KBM-7 (cell line): ENCODE results near the gene TF.

ENCODE experiments used
- DNase-seq: peaks from one replicate; pipeline ENCODE4 v3.0.0-alpha.2; 2015
- in situ Hi-C: fragments of 300-500 bp; cut with MboI; formaldehyde crosslinking; loops from 2 replicates; pipeline ENCODE4 v1.14.3; 2020; ENCODE audit warnings: low sequenced_read_pairs, low pct_unique_long_range_greater_than_20kb, mixed read lengths

TF gene

GRCh38 chr3:133744241-133744640 lies 2.0 kb upstream of the TF start:
- in situ Hi-C loops = no loop called here
- no peak for DNase-seq

- in situ Hi-C loops = no loop called here
- no peak for DNase-seq
Observed at GRCh38 chr3:133745108-133745507, 1.1 kb upstream of the TF start.

- no peak for DNase-seq
- in situ Hi-C loops = no loop called here
Observed at GRCh38 chr3:133746712-133747066, 496 bp downstream of the TF start.

- no peak for DNase-seq
- in situ Hi-C loops = no loop called here
Observed at GRCh38 chr3:133747373-133747772, 1.2 kb downstream of the TF start.

- no peak for DNase-seq
- in situ Hi-C loops = no loop called here
Observed at GRCh38 chr3:133747907-133748639, 1.9 kb downstream of the TF start.

- DNase-seq = no peak
- in situ Hi-C loops = no loop called here
Observed at GRCh38 chr3:133749427-133750258, 3.5 kb downstream of the TF start.

GRCh38 chr3:133750259-133750656 lies 4.1 kb downstream of the TF start:
- no peak for DNase-seq
- in situ Hi-C loops = no loop called here

DNA sequence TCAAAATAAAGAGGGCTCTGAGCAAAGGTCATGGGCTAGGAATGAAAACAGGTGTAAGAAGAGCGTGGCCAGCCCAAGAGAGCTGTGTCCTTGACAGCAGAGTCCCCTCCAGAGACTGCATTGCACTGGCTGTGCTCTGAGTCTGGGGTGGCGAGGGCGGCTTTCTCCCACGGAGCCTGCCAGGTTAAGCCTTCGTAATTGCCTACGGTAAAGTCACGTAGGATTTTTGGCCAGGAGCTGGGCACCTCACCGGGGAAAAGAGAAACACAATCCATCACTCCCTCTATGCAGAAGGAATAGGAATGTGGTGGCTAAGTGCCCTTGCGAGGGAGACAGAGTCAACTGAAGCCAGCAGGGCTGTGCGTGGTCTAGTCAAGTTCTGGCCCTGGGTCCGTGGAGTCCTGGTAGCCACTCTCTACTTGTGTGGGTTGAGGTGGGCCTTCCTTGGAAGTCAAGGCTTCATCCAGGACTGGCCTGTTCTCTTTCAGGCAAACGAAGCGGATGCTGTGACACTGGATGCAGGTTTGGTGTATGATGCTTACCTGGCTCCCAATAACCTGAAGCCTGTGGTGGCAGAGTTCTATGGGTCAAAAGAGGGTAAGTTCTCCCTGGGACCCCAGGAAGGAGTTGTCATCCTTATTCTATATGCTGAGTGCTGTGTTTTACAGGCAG lies 7.0 kb downstream of the TF start:
- in situ Hi-C loops = no loop called here

GRCh38 chr3:133753779-133754164 lies 7.6 kb downstream of the TF start:
- no peak for DNase-seq
- in situ Hi-C loops = no loop called here

More for the DNA sequence above, 7.0 kb downstream of the TF start:
- no peak for DNase-seq

- in situ Hi-C loops = no loop called here
- DNase-seq = no peak
Observed at GRCh38 chr3:133754455-133754854, 8.3 kb downstream of the TF start.

- no peak for DNase-seq
- in situ Hi-C loops = no loop called here
Observed at GRCh38 chr3:133754973-133755828, 9.0 kb downstream of the TF start.

DNA sequence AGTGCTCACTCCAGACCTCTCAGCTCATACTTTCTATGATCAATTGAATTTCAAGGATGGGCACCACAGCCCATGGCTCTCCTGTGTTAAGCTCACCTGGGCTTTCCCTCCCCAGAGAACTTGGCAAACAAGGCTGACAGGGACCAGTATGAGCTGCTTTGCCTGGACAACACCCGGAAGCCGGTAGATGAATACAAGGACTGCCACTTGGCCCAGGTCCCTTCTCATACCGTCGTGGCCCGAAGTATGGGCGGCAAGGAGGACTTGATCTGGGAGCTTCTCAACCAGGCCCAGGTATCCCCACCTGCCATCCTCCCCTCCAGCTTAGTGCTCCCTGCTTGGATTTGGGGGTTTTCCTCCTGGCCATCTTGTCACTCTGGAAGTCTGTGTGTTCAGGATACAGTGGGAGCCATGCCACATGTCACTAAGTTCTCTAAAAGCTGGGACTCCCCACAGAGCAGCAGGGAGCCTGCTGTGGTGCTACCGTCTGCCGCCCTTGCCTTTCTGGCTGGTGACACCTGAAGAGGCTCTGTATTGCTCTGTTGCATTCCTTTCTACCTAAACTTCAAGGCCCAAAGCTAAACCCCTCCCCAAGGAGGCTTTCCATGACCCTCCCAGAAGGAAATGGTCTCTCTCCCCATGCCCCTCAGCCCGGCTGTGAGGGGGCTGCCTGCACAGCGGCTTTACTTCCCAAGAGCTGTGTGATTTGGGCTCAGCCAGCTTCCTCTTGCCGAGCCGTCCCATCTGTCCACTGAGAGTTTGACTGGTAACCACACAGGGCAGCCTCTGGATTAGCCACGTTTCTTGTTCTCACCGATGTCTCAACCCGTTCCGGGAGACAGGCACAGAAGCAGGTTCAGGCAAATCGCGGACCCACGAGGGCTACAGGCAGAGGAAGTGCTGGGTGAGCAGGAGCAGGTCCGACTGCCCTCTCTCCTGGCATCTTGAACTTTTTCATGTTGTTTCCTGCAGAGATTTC lies 10.8 kb downstream of the TF start:
- in situ Hi-C loops = no loop called here
- no peak for DNase-seq

DNA sequence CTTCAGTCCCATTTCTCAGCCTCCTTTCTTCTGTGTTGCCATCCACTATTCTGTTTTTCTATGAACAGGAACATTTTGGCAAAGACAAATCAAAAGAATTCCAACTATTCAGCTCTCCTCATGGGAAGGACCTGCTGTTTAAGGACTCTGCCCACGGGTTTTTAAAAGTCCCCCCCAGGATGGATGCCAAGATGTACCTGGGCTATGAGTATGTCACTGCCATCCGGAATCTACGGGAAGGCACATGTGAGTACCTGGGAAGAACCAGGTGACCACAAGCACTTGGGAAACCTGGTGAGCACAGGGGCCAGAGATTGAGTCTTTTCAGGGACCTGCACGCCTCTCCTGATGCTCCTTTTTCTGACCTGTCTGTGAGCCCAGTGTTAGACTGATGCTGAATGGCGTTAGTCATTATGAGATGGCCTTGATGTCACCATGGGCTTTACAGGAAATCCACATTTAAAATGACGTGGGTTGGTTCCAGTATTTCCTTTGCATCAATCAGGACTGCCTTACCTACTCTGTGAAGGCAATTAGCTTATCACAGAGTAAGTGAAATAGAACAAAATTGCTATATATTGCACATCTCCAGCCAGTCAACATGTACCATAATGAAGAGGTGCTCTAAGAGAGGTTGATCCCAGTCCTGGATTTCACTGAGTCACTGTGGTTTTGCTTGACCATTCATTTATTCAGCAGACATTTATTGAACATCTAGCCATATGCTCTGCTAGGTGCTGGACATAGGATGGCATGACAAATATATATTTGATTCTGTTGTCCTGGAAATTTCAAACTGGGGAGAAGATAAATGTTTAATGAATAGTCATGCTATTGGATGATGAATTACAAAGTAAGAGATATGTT lies 11.7 kb downstream of the TF start:
- in situ Hi-C loops = no loop called here

GRCh38 chr3:133758568-133758928 lies 12.4 kb downstream of the TF start:
- in situ Hi-C loops = no loop called here

More for the DNA sequence above, 11.7 kb downstream of the TF start:
- DNase-seq = no peak

GRCh38 chr3:133758964-133759739 lies 13.0 kb downstream of the TF start:
- no peak for DNase-seq
- in situ Hi-C loops = no loop called here

More at GRCh38 chr3:133758568-133758928, 12.4 kb downstream of the TF start:
- DNase-seq = no peak

DNA sequence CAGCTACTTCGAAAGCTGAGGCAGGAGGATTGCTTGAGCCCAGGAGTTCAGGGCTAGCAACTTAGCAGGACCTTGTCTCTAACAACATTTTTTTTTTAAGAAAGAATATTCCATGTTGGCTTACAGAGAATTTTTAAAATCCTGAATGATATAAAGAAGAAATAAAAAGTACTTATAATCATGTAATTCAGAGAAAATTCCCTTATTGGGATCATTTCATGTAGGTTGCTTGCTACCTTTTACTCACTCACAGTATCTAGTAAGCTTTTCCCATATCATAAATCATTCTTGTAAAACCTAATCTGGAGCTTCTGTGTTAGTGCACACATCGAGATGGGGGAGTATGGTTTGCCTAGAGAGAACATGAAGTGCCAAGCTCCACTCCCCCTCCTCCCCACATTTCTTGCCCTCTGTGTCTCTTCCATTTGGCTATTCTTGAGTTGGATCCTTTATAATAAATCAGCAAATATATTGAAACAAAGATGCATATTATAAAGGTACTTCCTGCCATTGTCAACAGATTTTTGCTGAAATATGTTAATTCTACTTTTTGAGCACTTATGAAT lies 13.6 kb downstream of the TF start:
- no peak for DNase-seq
- in situ Hi-C loops = no loop called here
